ENCODE data around the gene EFNA4. TPM values are rescaled to one million over a fixed set of nuclear protein-coding genes. Genes with fewer than 3 reads are reported as not detected.

EFNA4 gene
- total RNA-seq, 3 donors from 2014 or later (not counting 1 experiment from before 2014, with no cell fraction given) = 4.6 to 6.8 (median 5.5) TPM

- 92% methylated on average over 8 of the region's 8 CpGs for WGBS (ENCODE audit: insufficient coverage)
- Mint-ChIP-seq H3K4me3 (no peak overlapping the region), H3K27ac (peak overlapping the region in 1 of 2 donors; percentile 29), H3K36me3 (no peaks in the 10 kb centered on the region), H3K4me1 (peaks cover 11 to 31% of the 10 kb centered on the region in 2 donors), H3K9me3 (no peaks in the 10 kb centered on the region), H3K27me3 (ENCODE audit: low read depth in 2 of 2) (no peaks in the 10 kb centered on the region)
- Histone ChIP-seq H3K9me3 (ENCODE audit: control insufficient read depth, insufficient read depth, low read length) (no peaks in the 10 kb centered on the region), H3K27ac (ENCODE audit: low read length) (no peak overlapping the region), H3K4me1 (ENCODE audit: control insufficient read depth, insufficient read depth, low read length) (peaks cover 43% of the 10 kb centered on the region), H3K4me3 (ENCODE audit: low read length) (no peak overlapping the region), H3K36me3 (ENCODE audit: control insufficient read depth, insufficient read depth, low read length) (peaks cover 19% of the 10 kb centered on the region), H3K27me3 (ENCODE audit: control insufficient read depth, insufficient read depth, low read length) (no peaks in the 10 kb centered on the region)
- no peak for DNase-seq
- intact Hi-C loops (cut with micrococcal nuclease) = no loop called here
- no peak for TF ChIP-seq CTCF (IDR thresholded peaks at IDR 0.05)
- ATAC-seq = no peak
Measured at GRCh38 chr1:155018617-155019348, 44.8 kb upstream of the EFNA4 start.

- Histone ChIP-seq H3K27ac (ENCODE audit: low read length) (no peak overlapping the region), H3K4me1 (ENCODE audit: control insufficient read depth, insufficient read depth, low read length) (peaks cover 35% of the 10 kb centered on the region), H3K9me3 (ENCODE audit: control insufficient read depth, insufficient read depth, low read length) (no peaks in the 10 kb centered on the region), H3K36me3 (ENCODE audit: control insufficient read depth, insufficient read depth, low read length) (peaks cover 17% of the 10 kb centered on the region), H3K4me3 (ENCODE audit: low read length) (no peak overlapping the region), H3K27me3 (ENCODE audit: control insufficient read depth, insufficient read depth, low read length) (no peaks in the 10 kb centered on the region)
- DNase-seq = no peak
- Mint-ChIP-seq H3K4me1 (peaks cover 11 to 29% of the 10 kb centered on the region in 2 donors), H3K27ac (peak overlapping the region; percentile 29 to 43), H3K36me3 (no peaks in the 10 kb centered on the region), H3K4me3 (no peak overlapping the region), H3K9me3 (no peaks in the 10 kb centered on the region), H3K27me3 (ENCODE audit: low read depth in 2 of 2) (no peaks in the 10 kb centered on the region)
- WGBS (ENCODE audit: insufficient coverage) = 84% methylated on average over 11 of the region's 11 CpGs
- ATAC-seq = no peak
- TF ChIP-seq CTCF (IDR thresholded peaks at IDR 0.05) = no peak
- intact Hi-C loops (cut with micrococcal nuclease) = no loop called here
Measured at GRCh38 chr1:155019377-155020245, 43.9 kb upstream of the EFNA4 start.

DNA sequence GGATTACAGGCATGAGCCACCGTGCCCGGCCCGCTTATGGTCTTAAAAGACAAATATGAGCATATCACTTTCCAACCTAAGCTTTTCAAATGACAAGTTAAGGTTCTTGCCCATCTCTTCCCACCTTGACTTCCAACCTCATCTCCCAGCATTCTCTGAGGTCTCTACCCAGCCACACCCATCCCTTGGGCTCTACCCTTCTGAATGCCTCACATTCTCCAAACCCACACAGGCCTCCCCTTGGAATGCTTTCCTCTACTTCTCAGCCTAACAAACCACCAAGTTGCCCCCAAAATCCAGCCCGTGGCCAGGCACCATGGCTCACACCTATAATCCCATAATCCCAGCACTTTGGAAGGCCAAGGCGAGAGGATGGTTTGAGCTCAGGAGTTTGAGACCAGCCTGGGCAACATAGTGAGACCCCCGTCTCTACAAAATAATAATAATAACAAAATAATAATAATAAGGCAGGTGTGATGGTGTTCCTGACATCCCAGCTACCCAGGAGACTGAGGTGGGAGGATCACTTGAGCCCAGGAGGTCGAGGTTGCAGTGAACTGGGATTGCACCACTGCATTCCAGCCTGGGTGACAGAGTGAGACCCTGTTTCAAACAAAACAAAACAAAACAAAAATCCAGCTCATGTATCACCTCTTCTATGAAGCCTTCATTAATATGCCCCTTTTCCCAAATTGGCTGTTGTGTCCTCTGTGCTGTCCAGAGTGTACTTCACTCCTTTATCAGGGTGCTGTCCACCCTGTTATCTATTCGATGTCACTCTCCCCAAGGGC lies 41.2 kb upstream of the EFNA4 start:
- ATAC-seq (no peak), DNase-seq (no peak)
- no peaks in the 10 kb centered on the region for H3K9me3 Mint-ChIP-seq
- TF ChIP-seq CTCF (IDR thresholded peaks at IDR 0.05) = no peak
- H3K36me3 Mint-ChIP-seq = no peaks in the 10 kb centered on the region
- H3K4me3 Mint-ChIP-seq = no peak overlapping the region
- no peak overlapping the region for H3K27ac ChIP-seq (ENCODE audit: low read length)
- no peaks in the 10 kb centered on the region for H3K36me3 ChIP-seq (ENCODE audit: control insufficient read depth, insufficient read depth, low read length)
- H3K4me3 ChIP-seq (ENCODE audit: low read length) = no peak overlapping the region
- H3K9me3 ChIP-seq (ENCODE audit: control insufficient read depth, insufficient read depth, low read length) = no peaks in the 10 kb centered on the region
- H3K4me1 ChIP-seq (ENCODE audit: control insufficient read depth, insufficient read depth, low read length) = peaks cover 8% of the 10 kb centered on the region
- 91% methylated on average over 7 of the region's 8 CpGs for WGBS (ENCODE audit: insufficient coverage)
- H3K4me1 Mint-ChIP-seq = peaks cover 11 to 17% of the 10 kb centered on the region in 2 donors
- no peaks in the 10 kb centered on the region for H3K27me3 Mint-ChIP-seq (ENCODE audit: low read depth in 2 of 2)
- intact Hi-C loops (cut with micrococcal nuclease) = no loop called here
- H3K27me3 ChIP-seq (ENCODE audit: control insufficient read depth, insufficient read depth, low read length) = no peaks in the 10 kb centered on the region
- H3K27ac Mint-ChIP-seq = no peak overlapping the region

All from natural killer cell (primary cell).